K562 (cell line): ENCODE data around the gene CD151. TPM values are rescaled to one million over a fixed set of nuclear protein-coding genes. Genes with fewer than 3 reads are reported as not detected.

Experiments
- ATAC-seq: fragments of 200-7000 bp; cut with Tn5 transposase; 3 replicates; pipeline ENCODE4 v1.9.1; 2020; ENCODE audit warnings: moderate library complexity
- BruUV-seq: library from RNA; stranded (reverse); fragments of 400-500 nt; replicated peaks from 2 replicates; lab custom pipeline; 2021; lab: Mats Ljungman, UMichigan
- CTCF ChIA-PET: fragments of 300-600 bp; formaldehyde crosslinking; extraction: SDS; loops from one replicate; lab custom pipeline; 2021; ENCODE audit warnings: low intra/inter-chr PET ratio; lab: Yijun Ruan, JAX
- POLR2A ChIA-PET: fragments of 300-600, 350-650 bp; sonication (Branson Sonifier 250); formaldehyde crosslinking; extraction: SDS; loops from one replicate; lab custom pipeline; 2021; ENCODE audit warnings: antibody characterized with exemption, inconsistent platforms; lab: Yijun Ruan, JAX
- DNase-seq, 4 experiments: peaks; one replicate each; pipeline versions ENCODE4 v3.0.0 to v3.0.0-alpha.2; 2011 to 2018; ENCODE audit warnings: low spot score in 3 of 4, mixed read lengths in 3 of 4; ENCODE audit errors: extremely low read depth in 1 of 4
- FAIRE-seq: peaks from 2 replicates; lab custom pipeline; 2011; peaks lifted over from hg19 to GRCh38; lab: Jason Lieb, UNC
- H2AFZ ChIP-seq: 2 replicates; pipeline ENCODE4 v1.6.0; 2011; ENCODE audit warnings: low read depth, low read length, control low read depth, inconsistent platforms
- H3K27ac ChIP-seq: fragments of 200-600 bp; 3 replicates; pipeline ENCODE4 v1.8.0; 2011; ENCODE audit warnings: low read depth, mild to moderate bottlenecking, control low read depth, inconsistent platforms, low read length, moderate library complexity, mixed read lengths; ENCODE audit errors: extremely low read depth
- H3K27me3 ChIP-seq, 2 experiments: fragments of 300-600 bp in 1 of 2; 2 replicates in 1 of 2; 3 replicates in 1 of 2; pipeline versions ENCODE4 v1.6.0 to v1.8.0; 2011; ENCODE audit warnings: inconsistent platforms in 2 of 2, low read length in 2 of 2, mild to moderate bottlenecking in 1 of 2, mixed read lengths in 1 of 2, moderate library complexity in 1 of 2; ENCODE audit not compliant: control insufficient read depth in 2 of 2, insufficient read depth in 2 of 2
- H3K36me3 ChIP-seq: fragments of 300-600 bp; 3 replicates; pipeline ENCODE4 v1.8.0; 2011; ENCODE audit warnings: mild to moderate bottlenecking, low read length, inconsistent platforms; ENCODE audit not compliant: control insufficient read depth, insufficient read depth
- H3K4me1 ChIP-seq, 2 experiments: fragments of 200-600 bp in 1 of 2; replicated peaks in 1 of 2; 2 replicates in 1 of 2; 3 replicates in 1 of 2; pipeline versions ENCODE4 v1.5.1 to v1.8.0; 2011; ENCODE audit warnings: inconsistent platforms in 2 of 2, low read length in 2 of 2, mild to moderate bottlenecking in 1 of 2, mixed read lengths in 1 of 2, moderate library complexity in 1 of 2; ENCODE audit not compliant: control insufficient read depth in 2 of 2, insufficient read depth in 2 of 2
- H3K4me2 ChIP-seq: 2 replicates; pipeline ENCODE4 v1.6.1; 2011; ENCODE audit warnings: low read length, control low read depth, inconsistent platforms, mixed read lengths; ENCODE audit not compliant: insufficient read depth
- H3K4me3 ChIP-seq: fragments of 200-600 bp; sonication (generic), shearing (Covaris generic); 2 replicates; pipeline ENCODE4 v1.5.1; 2016; ENCODE audit warnings: control low read depth, inconsistent platforms
- H3K79me2 ChIP-seq: fragments of 200-600 bp; 3 replicates; pipeline ENCODE4 v1.8.0; 2011; ENCODE audit warnings: low read length, inconsistent platforms; ENCODE audit not compliant: control insufficient read depth, insufficient read depth
- H3K9ac ChIP-seq, 2 experiments: 2 replicates each; pipeline versions ENCODE4 v1.6.0 to v1.6.1; 2011; ENCODE audit warnings: low read depth in 2 of 2, low read length in 2 of 2, control low read depth in 1 of 2, inconsistent platforms in 1 of 2, mild to moderate bottlenecking in 1 of 2, mixed read lengths in 1 of 2; ENCODE audit not compliant: insufficient read depth in 1 of 2
- H3K9me1 ChIP-seq: one replicate; pipeline ENCODE4 v1.6.0; 2011; ENCODE audit warnings: inconsistent platforms, mild to moderate bottlenecking, low read length, moderate library complexity; ENCODE audit not compliant: control insufficient read depth, insufficient read depth
- H3K9me3 ChIP-seq: replicated peaks from 2 replicates; pipeline ENCODE4 v1.5.1; 2011; ENCODE audit warnings: low read depth, low read length, inconsistent platforms; ENCODE audit not compliant: control insufficient read depth, insufficient read depth
- H4K20me1 ChIP-seq: replicated peaks from 2 replicates; pipeline ENCODE4 v1.6.1; 2011; ENCODE audit warnings: low read length, inconsistent platforms, mixed read lengths; ENCODE audit not compliant: control insufficient read depth, insufficient read depth
- ESRRA ChIP-seq: fragments of 450-650 bp; IDR thresholded peaks from 2 replicates; pipeline ENCODE4 v1.6.1; 2014; ENCODE audit warnings: low read depth, mild to moderate bottlenecking, moderate library complexity, borderline replicate concordance
- GATAD2B ChIP-seq: fragments of 450-650 bp; IDR thresholded peaks from 2 replicates; pipeline ENCODE4 v1.6.1; 2017; ENCODE audit warnings: mild to moderate bottlenecking, borderline replicate concordance
- STAT5A ChIP-seq: IDR thresholded peaks from 2 replicates; pipeline ENCODE4 v1.6.1; 2012; ENCODE audit warnings: low read length, inconsistent platforms, borderline replicate concordance
- TARDBP ChIP-seq: fragments of 450-650 bp; IDR thresholded peaks from 2 replicates; pipeline ENCODE4 v1.6.1; 2016
- WGBS: fragments of 100-300 bp; shearing (Covaris generic); methylation state at CpG from one replicate; pipeline ENCODE4 v1.1.6; 2016; ENCODE audit warnings: low coverage, mixed read lengths; ENCODE audit not compliant: insufficient coverage; ENCODE audit errors: missing lambda C conversion rate; 5-methylcytosine and 5-hydroxymethylcytosine counted together
- in situ Hi-C: fragments of 300-500 bp; cut with MboI; formaldehyde crosslinking; loops from 4 replicates; pipeline ENCODE4 v1.15.0; 2018; ENCODE audit warnings: inconsistent platforms, mixed read lengths
- intact Hi-C: fragments of 100-400 bp; cut with micrococcal nuclease; formaldehyde crosslinking; loops from 2 replicates; pipeline ENCODE4 v1.14.2; 2022
- polyA plus RNA-seq, 8 experiments: library from polyadenylated mRNA; depleted of rRNA in 4 of 8; stranded (reverse) in 5 of 8; unstranded in 3 of 8; fragments of >200 nt; fragmentation: Nextera tagmentation in 2 of 8; fragmentation: Illumina TruSeq in 1 of 8; extraction: Ambion mirVana in 2 of 8; extraction: Trizol in 1 of 8; gene quantifications; 2 replicates each; pipeline versions ENCODE4 v1.2.1 to v1.2.3, GENCODE V29; 2011 to 2014; ENCODE audit warnings: inconsistent platforms in 1 of 8, missing spikeins in 1 of 8
- total RNA-seq, 7 experiments: library from RNA; depleted of rRNA in 6 of 7; stranded (reverse); fragments of >200 nt in 6 of 7; fragmentation: Illumina TruSeq in 2 of 7; extraction: Trizol in 2 of 7; gene quantifications; 2 replicates each; pipeline versions ENCODE4 v1.2.1 to v1.2.3, GENCODE V29; 2011 to 2021; ENCODE audit warnings: low replicate concordance in 1 of 7
- TF ChIP-seq, protein P1 (sequence below), 2 experiments: fragments of 450-650 bp; formaldehyde crosslinking in 1 of 2; IDR thresholded peaks; 2 replicates each; pipeline versions ENCODE4 v1.4.0 to v1.6.1; 2014 to 2020; ENCODE audit warnings: mild to moderate bottlenecking in 2 of 2, borderline replicate concordance in 1 of 2, low read depth in 1 of 2

Gene CD151
- total and polyA plus RNA-seq, 9 of the 15 experiments (the other 6 are each of a cell fraction or from before 2014, with no cell fraction given) = 2.3 to 187 (median 140) TPM

GRCh38 chr11:858053-858761, 25.5 kb downstream of the CD151 start:
- TF ChIP-seq ESRRA = no peak
- TF ChIP-seq TARDBP = no peak
- TF ChIP-seq GATAD2B = no peak
- peak; percentile 7; the same call in 1 of the 2 replicates for TF ChIP-seq STAT5A
- TF ChIP-seq, protein P1, sequence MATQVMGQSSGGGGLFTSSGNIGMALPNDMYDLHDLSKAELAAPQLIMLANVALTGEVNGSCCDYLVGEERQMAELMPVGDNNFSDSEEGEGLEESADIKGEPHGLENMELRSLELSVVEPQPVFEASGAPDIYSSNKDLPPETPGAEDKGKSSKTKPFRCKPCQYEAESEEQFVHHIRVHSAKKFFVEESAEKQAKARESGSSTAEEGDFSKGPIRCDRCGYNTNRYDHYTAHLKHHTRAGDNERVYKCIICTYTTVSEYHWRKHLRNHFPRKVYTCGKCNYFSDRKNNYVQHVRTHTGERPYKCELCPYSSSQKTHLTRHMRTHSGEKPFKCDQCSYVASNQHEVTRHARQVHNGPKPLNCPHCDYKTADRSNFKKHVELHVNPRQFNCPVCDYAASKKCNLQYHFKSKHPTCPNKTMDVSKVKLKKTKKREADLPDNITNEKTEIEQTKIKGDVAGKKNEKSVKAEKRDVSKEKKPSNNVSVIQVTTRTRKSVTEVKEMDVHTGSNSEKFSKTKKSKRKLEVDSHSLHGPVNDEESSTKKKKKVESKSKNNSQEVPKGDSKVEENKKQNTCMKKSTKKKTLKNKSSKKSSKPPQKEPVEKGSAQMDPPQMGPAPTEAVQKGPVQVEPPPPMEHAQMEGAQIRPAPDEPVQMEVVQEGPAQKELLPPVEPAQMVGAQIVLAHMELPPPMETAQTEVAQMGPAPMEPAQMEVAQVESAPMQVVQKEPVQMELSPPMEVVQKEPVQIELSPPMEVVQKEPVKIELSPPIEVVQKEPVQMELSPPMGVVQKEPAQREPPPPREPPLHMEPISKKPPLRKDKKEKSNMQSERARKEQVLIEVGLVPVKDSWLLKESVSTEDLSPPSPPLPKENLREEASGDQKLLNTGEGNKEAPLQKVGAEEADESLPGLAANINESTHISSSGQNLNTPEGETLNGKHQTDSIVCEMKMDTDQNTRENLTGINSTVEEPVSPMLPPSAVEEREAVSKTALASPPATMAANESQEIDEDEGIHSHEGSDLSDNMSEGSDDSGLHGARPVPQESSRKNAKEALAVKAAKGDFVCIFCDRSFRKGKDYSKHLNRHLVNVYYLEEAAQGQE (IDR thresholded peaks at IDR 0.05; ENCODE audit: borderline replicate concordance) = peak; percentile 27; the same call in 1 of the 2 replicates
- TF ChIP-seq, protein P1 (CRISPR knock-in tag; IDR thresholded peaks at IDR 0.05; ENCODE audit: low read depth) = no peak
- TF ChIP-seq, all 486 proteins: peak for 2
- intact Hi-C loops = no loop called here
- no peak overlapping the region for H2AFZ ChIP-seq
- H3K36me3 ChIP-seq = no peaks in the 10 kb centered on the region
- no peak overlapping the region for H3K4me3 ChIP-seq
- ATAC-seq (no peak), DNase-seq (no peak), FAIRE-seq (no peak)
- H3K9me1 ChIP-seq = peaks cover 5% of the 10 kb centered on the region
- ChIA-PET CTCF (no interaction called here), POLR2A (interaction anchor here (0.7 kb wide), 1 partner anchor 18 kb away, joined by 3 read pairs; no protein-coding TSS in a partner anchor)
- no peaks in the 10 kb centered on the region for H3K79me2 ChIP-seq
- in situ Hi-C loops = no loop called here
- H3K4me2 ChIP-seq = no peak overlapping the region
- no peaks in the 10 kb centered on the region for H3K27me3 ChIP-seq
- peaks cover 14% of the 10 kb centered on the region for H4K20me1 ChIP-seq
- H3K27ac ChIP-seq = no peak overlapping the region
- H3K9me3 ChIP-seq = no peaks in the 10 kb centered on the region
- peaks cover 14 to 93% of the 10 kb centered on the region in 2 experiments for H3K4me1 ChIP-seq
- 80% methylated on average over 23 of the region's 27 CpGs for WGBS
- no peak overlapping the region; a peak in 1 of 4 replicates for H3K9ac ChIP-seq
- BruUV-seq = no TSS peak
